HG03066 (cell line): ENCODE measurements around the gene TAF11L10.
"Not testable (repeated sequence)": the region's sequence is repeated elsewhere in the genome, so short reads cannot be mapped to it uniquely, and the experiment has no call there.

Experiments
- ATAC-seq: cut with Tn5 transposase; IDR thresholded peaks from one replicate; pipeline ENCODE4 v1.9.1; 2021; ENCODE audit warnings: low read depth; ENCODE audit not compliant: unreplicated experiment

Gene TAF11L10

DNA sequence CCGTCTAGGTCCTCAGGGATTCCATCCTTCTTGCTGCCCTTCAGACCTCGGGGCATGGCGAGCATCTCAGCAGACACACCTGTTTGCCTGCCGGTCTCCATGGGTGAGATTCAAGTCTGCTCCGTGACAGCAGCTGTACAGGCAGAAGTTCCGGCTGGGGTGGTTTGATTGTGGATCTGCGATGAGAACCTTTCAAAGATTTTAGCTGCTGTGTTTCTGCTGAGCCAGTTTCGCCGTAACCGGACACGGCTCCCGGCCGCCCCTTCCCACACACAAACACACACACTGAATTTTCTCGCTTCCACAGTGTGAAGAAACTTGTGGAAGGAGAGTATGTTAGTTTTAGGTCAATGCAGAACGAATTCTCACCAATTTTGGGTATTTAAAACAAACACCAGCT, at the start of gene TAF11L10:
TAF11L10 (minus strand) TSS at position 101 of the 400 bp plus-strand sequence.
- ATAC-seq: not testable (repeated sequence)

DNA sequence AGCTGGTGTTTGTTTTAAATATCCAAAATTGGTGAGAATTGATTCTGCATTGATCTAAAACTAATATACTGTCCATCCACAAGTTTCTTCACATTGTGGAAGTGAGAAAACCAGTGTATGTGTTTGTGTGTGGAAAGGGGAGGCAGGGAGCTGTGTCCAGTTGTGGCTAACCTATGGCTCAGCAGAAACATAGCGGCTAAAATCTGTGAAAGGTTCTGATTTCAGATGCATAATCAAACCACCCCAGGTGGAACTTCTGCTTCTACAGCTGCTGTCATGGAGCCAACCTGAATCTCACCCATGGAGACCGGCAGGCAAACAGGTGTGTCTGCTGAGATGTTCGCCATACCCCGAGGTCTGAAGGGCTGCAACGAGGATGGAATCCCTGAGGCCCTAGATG, 36.5 kb upstream of the TAF11L10 start, which contains the start of gene TAF11L14:
TAF11L14 (plus strand) TSS at position 301 of the 400 bp plus-strand sequence.
- ATAC-seq: no peak

DNA sequence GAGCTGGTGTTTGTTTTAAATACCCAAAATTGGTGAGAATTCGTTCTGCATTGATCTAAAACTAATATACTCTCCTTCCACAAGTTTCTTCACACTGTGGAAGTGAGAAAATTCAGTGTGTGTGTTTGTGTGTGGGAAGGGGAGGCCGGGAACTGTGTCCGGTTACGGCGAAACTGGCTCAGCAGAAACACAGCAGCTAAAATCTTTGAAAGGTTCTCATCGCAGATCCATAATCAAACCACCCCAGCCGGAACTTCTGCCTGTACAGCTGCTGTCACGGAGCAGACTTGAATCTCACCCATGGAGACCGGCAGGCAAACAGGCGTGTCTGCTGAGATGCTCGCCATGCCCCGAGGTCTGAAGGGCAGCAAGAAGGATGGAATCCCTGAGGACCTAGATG, 34.2 kb upstream of the TAF11L10 start, which contains the start of gene TAF11L13:
TAF11L13 (plus strand) TSS at position 301 of the 400 bp plus-strand sequence.
- ATAC-seq: not testable (repeated sequence)

DNA sequence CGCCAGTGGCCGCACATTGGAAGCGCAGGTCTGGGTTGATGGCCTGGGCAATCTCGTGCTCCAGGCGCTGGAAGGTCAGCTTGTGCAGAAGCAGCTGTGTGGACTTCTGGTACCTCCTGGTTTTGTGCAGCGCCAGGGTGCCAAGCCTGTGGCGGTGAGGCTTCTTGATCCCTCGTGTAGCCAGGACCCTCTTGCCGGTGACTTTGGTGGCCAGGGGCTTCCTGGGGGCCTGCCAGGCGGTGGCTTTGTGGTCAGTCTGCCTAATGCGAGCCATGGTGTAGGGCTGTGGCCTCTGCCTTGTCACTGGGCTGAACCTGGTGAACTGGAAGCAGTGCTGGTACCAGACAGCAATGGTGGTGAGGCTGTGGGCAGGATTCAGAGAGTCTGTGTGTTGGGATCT, 28.1 kb upstream of the TAF11L10 start:
- no peak for ATAC-seq

DNA sequence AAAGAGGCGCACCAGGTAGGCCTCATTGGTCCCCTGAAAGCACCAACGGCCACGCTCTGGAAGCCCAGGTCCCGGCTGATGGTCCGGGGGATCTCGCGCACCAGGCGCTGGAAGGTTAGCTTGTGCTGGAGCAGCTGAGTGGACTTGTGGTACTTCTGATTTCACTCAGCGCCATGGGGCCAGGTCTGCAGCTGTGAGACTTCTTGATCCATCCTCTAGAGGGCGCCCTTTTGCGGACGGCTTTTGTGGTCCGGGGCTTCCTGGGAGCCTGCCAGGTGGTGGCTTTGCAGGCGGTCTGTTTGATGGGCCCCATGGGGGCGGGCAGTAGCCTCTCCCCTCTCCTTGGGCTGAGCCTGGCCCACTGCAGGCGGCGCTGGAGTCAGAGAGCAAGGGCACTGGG, 23.0 kb upstream of the TAF11L10 start:
- ATAC-seq: no peak

DNA sequence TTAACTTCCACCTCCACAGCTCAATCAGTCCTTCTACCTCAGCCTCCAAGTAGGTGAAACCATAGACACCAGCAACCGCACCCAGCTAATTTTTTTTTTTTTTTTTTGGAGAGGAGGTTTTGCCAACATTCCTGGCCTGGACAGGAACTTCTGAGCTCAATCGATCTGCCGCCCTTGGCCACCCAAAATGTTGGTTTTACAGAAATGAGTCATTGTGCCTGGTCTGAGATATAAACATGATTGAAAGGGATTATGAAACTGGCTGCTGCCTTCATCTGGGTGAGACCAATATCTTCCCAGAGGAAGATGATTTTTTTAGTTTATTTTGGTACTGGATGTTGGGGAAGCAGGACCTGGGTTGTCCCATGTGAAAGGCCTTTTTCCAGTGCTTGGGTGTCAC, 21.7 kb upstream of the TAF11L10 start:
- ATAC-seq: no peak

DNA sequence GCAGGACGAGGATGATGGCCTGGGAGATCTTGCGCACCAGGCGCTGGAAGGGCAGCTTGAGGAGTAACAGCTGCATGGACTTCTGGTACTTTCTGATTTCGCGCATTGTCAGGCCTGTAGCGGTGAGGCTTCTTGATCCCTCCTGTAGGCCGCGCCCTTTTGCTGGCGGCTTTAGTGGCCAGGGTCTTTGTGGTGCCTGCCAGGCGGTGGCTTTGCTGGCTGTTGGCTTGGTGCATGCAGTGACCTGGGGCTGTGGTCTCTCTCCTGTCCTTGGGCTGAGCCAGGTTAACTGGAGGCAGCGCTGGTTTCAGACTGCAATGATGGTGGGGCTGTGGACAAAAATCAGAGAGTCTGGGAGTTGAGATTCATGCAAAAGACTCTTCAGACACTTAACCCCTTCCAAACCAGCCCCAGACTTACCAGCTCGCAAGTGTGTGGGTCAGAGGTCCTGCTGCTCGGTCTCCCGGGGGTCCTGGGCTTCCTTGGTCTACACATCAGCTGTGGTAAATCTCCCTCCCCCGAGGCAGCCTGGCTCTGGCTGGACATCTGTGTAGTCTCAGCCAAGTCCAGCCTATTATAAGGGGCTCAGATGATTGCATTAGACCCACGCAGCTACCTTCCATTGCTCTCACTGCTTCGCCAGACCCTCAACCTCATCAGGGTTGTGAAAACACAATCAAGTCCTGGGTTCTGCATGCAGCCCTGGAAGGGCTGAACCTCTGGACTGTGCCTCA, 17.4 kb upstream of the TAF11L10 start:
- ATAC-seq: no peak

DNA sequence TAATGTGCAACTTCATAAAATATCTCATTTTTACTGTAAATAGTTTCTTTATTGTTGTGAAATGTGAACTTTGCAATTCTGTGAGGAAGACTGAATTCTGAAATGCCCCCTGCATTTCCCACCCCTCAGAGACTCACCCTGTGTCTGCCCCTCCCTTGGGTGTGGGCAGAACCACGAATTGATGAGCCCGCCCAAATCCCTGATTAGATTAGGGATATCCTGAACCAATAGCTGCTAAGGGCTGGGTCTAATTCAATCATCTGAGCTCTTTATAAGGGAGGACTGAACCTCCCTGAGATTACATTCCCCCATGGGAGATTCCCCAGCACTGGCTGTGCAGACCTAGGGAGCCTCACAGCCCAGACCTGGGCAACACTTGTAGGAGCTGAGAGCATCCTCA, 12.5 kb upstream of the TAF11L10 start, which contains the start of gene TAF11L12:
TAF11L12 (plus strand) TSS at position 301 of the 400 bp plus-strand sequence.
- ATAC-seq: not testable (repeated sequence)

DNA sequence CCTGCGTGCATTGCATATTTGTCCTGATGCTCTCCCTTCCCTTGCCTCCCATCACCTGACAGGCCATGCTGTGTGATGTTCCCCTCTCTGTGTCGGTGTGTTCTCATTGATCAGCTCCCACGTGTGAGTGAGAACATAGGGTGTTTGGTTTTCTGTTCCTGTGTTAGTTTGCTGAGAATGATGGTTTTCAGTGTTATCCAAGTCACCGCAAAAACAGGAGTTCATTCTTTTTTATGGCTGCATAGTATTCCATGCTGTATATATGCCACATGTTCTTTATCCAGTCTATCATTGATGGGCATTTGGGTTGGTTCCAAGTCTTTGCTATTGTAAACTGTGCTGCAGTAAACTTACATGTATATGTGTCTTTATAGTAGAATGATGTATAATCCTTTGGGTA, 9.8 kb upstream of the TAF11L10 start:
- not testable (repeated sequence) for ATAC-seq

DNA sequence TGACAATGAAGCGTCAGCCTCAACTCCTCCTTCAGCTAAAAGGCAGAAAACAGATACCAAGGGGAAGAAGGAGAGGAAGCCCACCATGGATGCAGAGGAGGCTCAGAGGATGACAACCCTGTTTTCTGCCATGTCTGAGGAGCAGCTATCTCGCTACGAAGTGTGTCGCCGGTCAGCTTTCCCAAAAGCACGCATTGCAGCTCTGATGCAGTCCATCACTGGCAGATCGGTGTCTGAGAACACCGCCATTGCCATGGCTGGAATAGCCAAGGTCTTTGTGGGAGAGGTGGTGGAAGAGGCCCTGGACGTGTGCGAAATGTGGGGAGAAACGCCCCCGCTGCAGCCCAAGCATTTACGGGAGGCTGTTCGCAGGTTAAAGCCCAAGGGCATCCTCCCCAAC, 7.3 kb upstream of the TAF11L10 start:
- no peak for ATAC-seq

DNA sequence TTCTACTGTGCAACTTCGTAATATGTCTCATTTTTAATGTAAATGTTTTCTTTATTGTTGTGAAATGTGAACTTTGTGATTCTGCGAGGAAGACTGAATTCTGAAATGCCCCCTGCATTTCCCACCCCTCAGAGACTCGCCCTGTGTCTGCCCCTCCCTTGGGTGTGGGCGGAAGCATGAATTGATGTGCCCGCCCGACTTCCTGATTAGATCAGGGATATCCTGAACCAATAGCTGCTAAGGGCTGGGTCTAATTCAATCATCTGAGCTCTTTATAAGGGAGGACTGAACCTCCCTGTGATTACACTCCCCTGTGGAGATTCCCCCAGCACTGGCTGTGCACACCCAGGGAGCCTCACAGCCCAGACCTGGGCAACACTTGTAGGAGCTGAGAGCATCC, 6.3 kb upstream of the TAF11L10 start, which contains the start of gene TAF11L11:
TAF11L11 (plus strand) TSS at position 304 of the 400 bp plus-strand sequence.
- not testable (repeated sequence) for ATAC-seq

DNA sequence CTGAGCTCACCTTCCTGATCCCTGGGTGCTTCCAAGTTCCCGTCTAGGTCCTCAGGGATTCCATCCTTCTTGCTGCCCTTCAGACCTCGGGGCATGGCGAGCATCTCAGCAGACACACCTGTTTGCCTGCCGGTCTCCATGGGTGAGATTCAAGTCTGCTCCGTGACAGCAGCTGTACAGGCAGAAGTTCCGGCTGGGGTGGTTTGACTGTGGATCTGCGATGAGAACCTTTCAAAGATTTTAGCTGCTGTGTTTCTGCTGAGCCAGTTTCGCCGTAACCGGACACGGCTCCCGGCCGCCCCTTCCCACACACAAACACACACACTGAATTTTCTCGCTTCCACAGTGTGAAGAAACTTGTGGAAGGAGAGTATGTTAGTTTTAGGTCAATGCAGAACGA, 3.4 kb downstream of the TAF11L10 start, which contains the start of gene TAF11L9:
TAF11L9 (minus strand) TSS at position 140 of the 400 bp plus-strand sequence.
- ATAC-seq: not testable (repeated sequence)

DNA sequence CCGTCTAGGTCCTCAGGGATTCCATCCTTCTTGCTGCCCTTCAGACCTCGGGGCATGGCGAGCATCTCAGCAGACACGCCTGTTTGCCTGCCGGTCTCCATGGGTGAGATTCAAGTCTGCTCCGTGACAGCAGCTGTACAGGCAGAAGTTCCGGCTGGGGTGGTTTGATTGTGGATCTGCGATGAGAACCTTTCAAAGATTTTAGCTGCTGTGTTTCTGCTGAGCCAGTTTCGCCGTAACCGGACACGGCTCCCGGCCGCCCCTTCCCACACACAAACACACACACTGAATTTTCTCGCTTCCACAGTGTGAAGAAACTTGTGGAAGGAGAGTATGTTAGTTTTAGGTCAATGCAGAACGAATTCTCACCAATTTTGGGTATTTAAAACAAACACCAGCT, 6.8 kb downstream of the TAF11L10 start, which contains the start of gene TAF11L8:
TAF11L8 (minus strand) TSS at position 101 of the 400 bp plus-strand sequence.
- ATAC-seq: not testable (repeated sequence)

DNA sequence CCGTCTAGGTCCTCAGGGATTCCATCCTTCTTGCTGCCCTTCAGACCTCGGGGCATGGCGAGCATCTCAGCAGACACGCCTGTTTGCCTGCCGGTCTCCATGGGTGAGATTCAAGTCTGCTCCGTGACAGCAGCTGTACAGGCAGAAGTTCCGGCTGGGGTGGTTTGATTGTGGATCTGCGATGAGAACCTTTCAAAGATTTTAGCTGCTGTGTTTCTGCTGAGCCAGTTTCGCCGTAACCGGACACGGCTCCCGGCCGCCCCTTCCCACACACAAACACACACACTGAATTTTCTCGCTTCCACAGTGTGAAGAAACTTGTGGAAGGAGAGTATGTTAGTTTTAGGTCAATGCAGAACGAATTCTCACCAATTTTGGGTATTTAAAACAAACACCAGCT, 12.0 kb downstream of the TAF11L10 start, which contains the start of gene TAF11L7:
TAF11L7 (minus strand) TSS at position 101 of the 400 bp plus-strand sequence.
- ATAC-seq: not testable (repeated sequence)
